GM19099 (cell line): ENCODE results near the gene RPS10.

Source experiments
- POLR2A ChIP-seq: IDR thresholded peaks from 3 replicates; pipeline ENCODE4 v1.6.1; 2011; ENCODE audit warnings: low read depth; ENCODE audit not compliant: insufficient read length; ENCODE audit errors: extremely low read depth

Gene RPS10

DNA sequence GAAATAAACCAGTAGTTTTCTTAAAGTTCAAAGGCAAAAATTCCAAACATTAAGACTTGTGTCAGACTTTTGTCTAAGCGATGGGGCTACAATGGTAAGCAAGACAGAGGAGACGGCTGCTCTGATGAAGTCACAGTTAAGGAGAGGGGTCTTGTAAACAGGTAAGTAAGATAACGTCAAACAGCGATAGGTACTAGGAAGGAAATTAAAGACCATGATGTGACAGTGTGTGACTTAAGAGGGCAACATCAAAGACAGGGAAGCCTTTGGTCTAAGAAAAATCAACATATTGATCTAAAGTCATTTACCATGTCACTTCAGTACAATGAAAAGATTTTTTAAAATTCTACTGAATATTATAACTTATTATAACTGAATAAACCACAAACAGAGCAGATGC is 56.5 kb downstream of the RPS10 start:
- TF ChIP-seq POLR2A = no peak
